A549 (cell line): ENCODE measurements around the gene RNF123. TPM values are rescaled to one million over a fixed set of nuclear protein-coding genes. Genes with fewer than 3 reads are reported as not detected.

Source experiments
- ATAC-seq, 2 experiments: fragments of 200-7000 bp in 1 of 2; fragments of >200 bp in 1 of 2; cut with Nextera tagmentation in 1 of 2; cut with Tn5 transposase in 1 of 2; 3 replicates each; pipeline versions ENCODE4 v1.8.0 to v1.9.1; 2018 to 2020; ENCODE audit warnings: mild to moderate bottlenecking in 1 of 2, moderate library complexity in 1 of 2
- CTCF ChIA-PET: fragments of 300-600 bp; sonication (Branson Sonifier 250); formaldehyde crosslinking; extraction: SDS; loops from one replicate; lab custom pipeline; 2021; ENCODE audit warnings: antibody characterized with exemption, inconsistent platforms; lab: Yijun Ruan, JAX
- POLR2A ChIA-PET: fragments of 350-600 bp; formaldehyde crosslinking; extraction: SDS; loops from one replicate; lab custom pipeline; 2021; ENCODE audit warnings: antibody characterized with exemption, inconsistent platforms; lab: Yijun Ruan, JAX
- DNase-seq, 2 experiments: peaks; one replicate each; pipeline versions ENCODE4 v3.0.0 to v3.0.0-alpha.2; 2011 to 2016; ENCODE audit warnings: low read depth in 1 of 2, low spot score in 1 of 2
- FAIRE-seq: peaks from 2 replicates; lab custom pipeline; 2011; peaks lifted over from hg19 to GRCh38; lab: Jason Lieb, UNC
- H3K27ac ChIP-seq, 2 experiments: fragments of >200 bp; sonication (Bioruptor Twin); formaldehyde crosslinking; 3 replicates each; pipeline ENCODE4 v1.5.1; 2016 to 2017
- H3K4me1 ChIP-seq: fragments of >200 bp; sonication (Bioruptor Twin); formaldehyde crosslinking; 3 replicates; pipeline ENCODE4 v1.6.1; 2016
- H3K4me2 ChIP-seq: fragments of >200 bp; sonication (Bioruptor Twin); formaldehyde crosslinking; 3 replicates; pipeline ENCODE4 v1.6.1; 2016
- H3K4me3 ChIP-seq: fragments of >200 bp; sonication (Bioruptor Twin); formaldehyde crosslinking; 3 replicates; pipeline ENCODE4 v1.5.1; 2016
- H3K9me3 ChIP-seq: fragments of >200 bp; sonication (Bioruptor Twin); formaldehyde crosslinking; 3 replicates; pipeline ENCODE4 v1.6.1; 2016
- CBX8 ChIP-seq: fragments of 200-600 bp; sonication (generic); IDR thresholded peaks from 2 replicates; pipeline ENCODE4 v1.6.1; 2016
- EHF ChIP-seq: fragments of 250-450 bp; sonication (Bioruptor Pico); IDR thresholded peaks from 2 replicates; pipeline ENCODE4 v1.5.0; 2020; ENCODE audit warnings: mild to moderate bottlenecking
- FOSL2 ChIP-seq, 2 experiments: fragments of 450-650 bp in 1 of 2; fragments of >200 bp in 1 of 2; sonication (Bioruptor Twin) in 1 of 2; formaldehyde crosslinking; IDR thresholded peaks; 2 replicates each; pipeline versions ENCODE4 v1.5.0 to v1.6.1; 2016 to 2020; ENCODE audit warnings: mild to moderate bottlenecking in 1 of 2, moderate library complexity in 1 of 2
- HEYL ChIP-seq: fragments of 250-450 bp; sonication (Bioruptor Pico); IDR thresholded peaks from 2 replicates; pipeline ENCODE4 v1.8.0; 2021; ENCODE audit warnings: mild to moderate bottlenecking, moderate library complexity
- HOXA7 ChIP-seq: fragments of 250-450 bp; sonication (Bioruptor Pico); IDR thresholded peaks from 2 replicates; pipeline ENCODE4 v1.5.0; 2020; ENCODE audit warnings: mild to moderate bottlenecking, moderate library complexity
- JUNB ChIP-seq: fragments of >200 bp; sonication (Bioruptor Twin); formaldehyde crosslinking; IDR thresholded peaks from 2 replicates; pipeline ENCODE4 v1.6.1; 2016
- KDM1A ChIP-seq: fragments of 200-600 bp; sonication (generic); IDR thresholded peaks from 2 replicates; pipeline ENCODE4 v1.6.1; 2016; ENCODE audit warnings: low read depth, mild to moderate bottlenecking
- MAZ ChIP-seq: fragments of 150-350 bp; IDR thresholded peaks from 2 replicates; pipeline ENCODE4 v1.6.1; 2014; ENCODE audit warnings: antibody characterized with exemption, low read depth, low read length, borderline replicate concordance
- PHF8 ChIP-seq: fragments of 200-600 bp; sonication (generic); IDR thresholded peaks from 2 replicates; pipeline ENCODE4 v1.6.1; 2016; ENCODE audit warnings: low read depth, mild to moderate bottlenecking, antibody characterized with exemption, moderate library complexity, borderline replicate concordance
- POLR2A ChIP-seq: IDR thresholded peaks from 2 replicates; pipeline ENCODE4 v1.6.1; 2012; ENCODE audit warnings: mild to moderate bottlenecking, low read length
- POLR2AphosphoS2 ChIP-seq: conservative IDR thresholded peaks from 2 replicates; pipeline ENCODE4 v1.6.1; 2012; ENCODE audit warnings: low read length, improper control_type of control experiment, inconsistent platforms
- RAD21 ChIP-seq, 2 experiments: fragments of >200 bp in 1 of 2; sonication (Bioruptor Twin) in 1 of 2; formaldehyde crosslinking in 1 of 2; IDR thresholded peaks in 1 of 2; conservative IDR thresholded peaks in 1 of 2; 2 replicates in 1 of 2; 3 replicates in 1 of 2; pipeline ENCODE4 v1.6.1; 2012 to 2018; ENCODE audit warnings: inconsistent platforms in 1 of 2
- SMC3 ChIP-seq: fragments of >200 bp; sonication (Bioruptor Twin); formaldehyde crosslinking; IDR thresholded peaks from 3 replicates; pipeline ENCODE4 v1.6.1; 2018; ENCODE audit warnings: inconsistent platforms
- TFCP2L1 ChIP-seq: fragments of 250-450 bp; sonication (Bioruptor Pico); IDR thresholded peaks from 2 replicates; pipeline ENCODE4 v1.5.0; 2021; ENCODE audit warnings: mild to moderate bottlenecking
- ZC3H11A ChIP-seq: fragments of 450-650 bp; IDR thresholded peaks from 2 replicates; pipeline ENCODE4 v1.6.1; 2014; ENCODE audit warnings: antibody characterized with exemption, mild to moderate bottlenecking
- ZFP36 ChIP-seq: fragments of 450-650 bp; IDR thresholded peaks from 2 replicates; pipeline ENCODE4 v1.6.1; 2014; ENCODE audit warnings: borderline replicate concordance; ENCODE audit not compliant: partially characterized antibody
- ZNF302 ChIP-seq: fragments of 250-450 bp; sonication (Bioruptor Pico); IDR thresholded peaks from 2 replicates; pipeline ENCODE4 v1.9.0; 2021; ENCODE audit warnings: inconsistent platforms, mild to moderate bottlenecking, moderate library complexity
- WGBS: methylation state at CpG from one replicate; pipeline ENCODE4 v1.1.6; 2017; ENCODE audit errors: missing lambda C conversion rate; 5-methylcytosine and 5-hydroxymethylcytosine counted together
- polyA plus RNA-seq, 4 experiments: library from polyadenylated mRNA; depleted of rRNA in 3 of 4; stranded (reverse); fragments of >200 nt; fragmentation: RNase III in 1 of 4; extraction: RNeasy Plus Mini Kit Qiagen cat#74134 plus additional on column Dnase treatment in 1 of 4; gene quantifications; 2 replicates in 3 of 4; 3 replicates in 1 of 4; pipeline ENCODE4 v1.2.3, GENCODE V29; 2011 to 2017
- TF ChIP-seq, protein P1 (sequence below): fragments of >200 bp; sonication (Bioruptor Twin); formaldehyde crosslinking; IDR thresholded peaks from 2 replicates; pipeline ENCODE4 v1.6.1; 2016
- TF ChIP-seq, protein P2 (sequence below): fragments of >200 bp; sonication (Bioruptor Twin); formaldehyde crosslinking; IDR thresholded peaks from 3 replicates; pipeline ENCODE4 v1.5.1; 2016

RNF123 gene
- polyA plus RNA-seq, 2 of the 4 experiments (the other 2 are of a cell fraction) = 14.4 to 16.0 TPM

DNA sequence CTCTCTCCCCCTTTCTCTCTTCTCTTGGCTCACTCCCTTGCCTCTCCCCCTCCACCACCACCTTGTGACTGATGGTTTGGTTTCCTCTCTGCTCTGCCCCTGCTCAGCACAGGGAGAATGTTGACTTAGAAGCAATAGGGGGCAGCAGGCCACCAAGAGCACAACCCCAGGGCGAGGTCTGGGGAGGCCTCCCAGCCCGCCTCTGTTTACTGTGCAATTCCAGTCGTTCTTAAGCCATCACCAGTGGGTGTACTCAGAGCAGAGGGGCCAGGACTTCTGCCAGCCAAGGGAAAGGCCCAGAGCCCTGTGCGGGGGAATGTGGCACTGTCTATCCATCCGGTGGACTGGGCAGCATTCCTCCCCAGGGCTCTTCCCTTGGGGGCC, 21.0 kb upstream of the RNF123 start:
- FAIRE-seq (no peak), ATAC-seq (peak in 1 of 2 experiments; percentile 43; a peak in 3 of 6 replicates)

DNA sequence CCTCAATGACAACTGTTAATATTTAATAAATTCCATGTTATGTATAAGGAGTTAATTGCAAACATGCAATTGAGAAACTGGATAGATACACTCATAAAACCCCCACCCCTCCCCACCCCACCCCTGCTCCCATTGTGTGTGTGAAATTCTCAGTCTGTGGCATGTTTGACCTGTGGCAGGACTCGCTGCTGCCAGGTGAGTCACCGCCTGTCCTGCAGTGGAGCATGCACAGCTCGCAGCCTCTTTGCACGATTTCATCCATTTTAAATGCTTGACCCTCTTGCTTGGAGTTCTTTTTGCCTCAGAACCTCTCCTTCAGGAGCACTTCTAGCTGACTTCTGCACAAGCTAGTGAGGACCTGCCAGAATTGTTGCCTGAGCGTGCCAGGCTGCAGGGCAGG, 20.5 kb upstream of the RNF123 start:
- H3K4me2 ChIP-seq = peak overlapping the region; percentile 70
- 19% methylated on average over 5 of the region's 5 CpGs for WGBS
- H3K4me1 ChIP-seq = peaks cover 26% of the 10 kb centered on the region
- no peak overlapping the region for H3K4me3 ChIP-seq
- ChIA-PET CTCF (interaction anchor here (1.0 to 5.4 kb wide), 3 partner anchors 12 to 130 kb away, joined by 4 to 210 read pairs (median 26); partner anchors contain the start of gene BSN), POLR2A (interaction anchor here (1.5 kb wide), 1 partner anchor 129 kb away, joined by 4 read pairs; no protein-coding TSS in a partner anchor)
- no peaks in the 10 kb centered on the region for H3K9me3 ChIP-seq
- FAIRE-seq = no peak
- no peak for TF ChIP-seq ZFP36
- no peak for TF ChIP-seq FOSL2 (IDR thresholded peaks at IDR 0.05)
- TF ChIP-seq FOSL2 (CRISPR knock-in tag; IDR thresholded peaks at IDR 0.05) = 0 out of 2 replicates have a peak, but pooled peaks have one; percentile 3
- TF ChIP-seq, protein P1, sequence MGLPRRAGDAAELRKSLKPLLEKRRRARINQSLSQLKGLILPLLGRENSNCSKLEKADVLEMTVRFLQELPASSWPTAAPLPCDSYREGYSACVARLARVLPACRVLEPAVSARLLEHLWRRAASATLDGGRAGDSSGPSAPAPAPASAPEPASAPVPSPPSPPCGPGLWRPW = no peak
- no peak for ATAC-seq
- DNase-seq = peak; percentile 27 to 28
- H3K27ac ChIP-seq = peak overlapping the region in 1 of 2 experiments; percentile 67; a peak in 3 of 6 replicates

More for the DNA sequence above, 21.0 kb upstream of the RNF123 start:
- POLR2A ChIA-PET = no interaction called here
- peaks cover 26% of the 10 kb centered on the region for H3K4me1 ChIP-seq
- no peaks in the 10 kb centered on the region for H3K9me3 ChIP-seq
- CTCF ChIA-PET = interaction anchor here (1.0 to 5.4 kb wide), 2 partner anchors 130 to 131 kb away, joined by 3 to 210 read pairs; no protein-coding TSS in a partner anchor
- H3K4me3 ChIP-seq = 0 out of 3 replicates have a peak overlapping the region, but pooled peaks have one; percentile 13
- TF ChIP-seq EHF = no peak
- no peak for TF ChIP-seq TFCP2L1 (CRISPR knock-in tag)
- TF ChIP-seq JUNB = no peak
- no peak for TF ChIP-seq HEYL (CRISPR knock-in tag)
- TF ChIP-seq, protein P2, sequence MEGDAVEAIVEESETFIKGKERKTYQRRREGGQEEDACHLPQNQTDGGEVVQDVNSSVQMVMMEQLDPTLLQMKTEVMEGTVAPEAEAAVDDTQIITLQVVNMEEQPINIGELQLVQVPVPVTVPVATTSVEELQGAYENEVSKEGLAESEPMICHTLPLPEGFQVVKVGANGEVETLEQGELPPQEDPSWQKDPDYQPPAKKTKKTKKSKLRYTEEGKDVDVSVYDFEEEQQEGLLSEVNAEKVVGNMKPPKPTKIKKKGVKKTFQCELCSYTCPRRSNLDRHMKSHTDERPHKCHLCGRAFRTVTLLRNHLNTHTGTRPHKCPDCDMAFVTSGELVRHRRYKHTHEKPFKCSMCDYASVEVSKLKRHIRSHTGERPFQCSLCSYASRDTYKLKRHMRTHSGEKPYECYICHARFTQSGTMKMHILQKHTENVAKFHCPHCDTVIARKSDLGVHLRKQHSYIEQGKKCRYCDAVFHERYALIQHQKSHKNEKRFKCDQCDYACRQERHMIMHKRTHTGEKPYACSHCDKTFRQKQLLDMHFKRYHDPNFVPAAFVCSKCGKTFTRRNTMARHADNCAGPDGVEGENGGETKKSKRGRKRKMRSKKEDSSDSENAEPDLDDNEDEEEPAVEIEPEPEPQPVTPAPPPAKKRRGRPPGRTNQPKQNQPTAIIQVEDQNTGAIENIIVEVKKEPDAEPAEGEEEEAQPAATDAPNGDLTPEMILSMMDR = no peak
- no peak for TF ChIP-seq ZC3H11A
- TF ChIP-seq MAZ = no peak
- no peak for TF ChIP-seq POLR2AphosphoS2
- no peak for TF ChIP-seq PHF8
- TF ChIP-seq KDM1A = no peak
- TF ChIP-seq, protein P1 = no peak
- TF ChIP-seq ZNF302 (CRISPR knock-in tag) = no peak
- peak; percentile 21 to 50 for DNase-seq
- whole genome bisulfite sequencing = 0% methylated on average over 2 of the region's 5 CpGs
- H3K4me2 ChIP-seq = peak overlapping the region; percentile 70
- peak overlapping the region in 1 of 2 experiments; percentile 67; a peak in 3 of 6 replicates for H3K27ac ChIP-seq

DNA sequence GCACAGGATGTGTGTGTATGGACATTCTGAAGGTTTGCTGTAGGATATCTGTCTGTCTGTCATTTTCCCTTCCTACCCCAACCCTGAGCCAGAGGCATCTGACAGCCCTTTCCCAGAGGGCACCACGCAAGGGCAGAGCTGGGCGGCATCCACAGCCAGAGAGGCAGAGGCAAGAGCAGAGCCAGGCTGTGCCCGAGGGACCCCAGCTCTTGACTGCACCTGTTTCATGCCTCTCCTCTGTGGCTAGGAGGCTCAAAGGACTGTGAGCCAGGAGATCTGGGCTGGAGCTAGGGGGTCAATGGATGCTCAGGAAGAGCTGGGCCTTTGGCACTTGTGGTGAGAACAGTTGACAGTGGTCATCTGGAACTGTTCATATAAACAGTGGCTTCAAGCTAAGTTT, 20.0 kb upstream of the RNF123 start:
- H3K9me3 ChIP-seq = no peaks in the 10 kb centered on the region
- H3K4me1 ChIP-seq = peaks cover 26% of the 10 kb centered on the region
- POLR2A ChIA-PET = interaction anchor here (1.5 kb wide), 1 partner anchor 130 kb away, joined by 4 read pairs; no protein-coding TSS in a partner anchor
- no peak for DNase-seq
- no peak overlapping the region for H3K4me3 ChIP-seq
- CTCF ChIA-PET = interaction anchor here (1.0 to 5.4 kb wide), 3 partner anchors 13 to 131 kb away, joined by 4 to 210 read pairs (median 26); partner anchors contain the start of gene BSN
- peak overlapping the region in 1 of 2 experiments; percentile 67; a peak in 3 of 6 replicates for H3K27ac ChIP-seq
- TF ChIP-seq POLR2AphosphoS2 (no peak), RAD21 (conservative IDR thresholded peaks at IDR 0.05 in 1 of 2, IDR thresholded peaks at IDR 0.05 in 1 of 2) (no peak), HOXA7 (CRISPR knock-in tag) (no peak), POLR2A (no peak), CBX8 (no peak), SMC3 (no peak)
- WGBS = no CpG with 5 or more reads among the region's 3 CpGs
- peak overlapping the region; percentile 70 for H3K4me2 ChIP-seq
- ATAC-seq = no peak
- FAIRE-seq = no peak
